Mesendoderm (in vitro differentiated cells): ENCODE results near the gene TMEM94.

Experiments used
- DNase-seq: peaks from one replicate; pipeline ENCODE4 v3.0.0; 2013
- H2AK5ac ChIP-seq: 2 replicates; pipeline ENCODE4 v1.6.1; 2013; ENCODE audit warnings: low read length, inconsistent platforms
- H2BK120ac ChIP-seq: 2 replicates; pipeline ENCODE4 v1.6.1; 2013; ENCODE audit warnings: low read depth, mild to moderate bottlenecking, low read length, moderate library complexity, mixed read lengths
- H2BK15ac ChIP-seq: replicated peaks from 2 replicates; pipeline ENCODE4 v1.6.1; 2013; ENCODE audit warnings: low read depth, mild to moderate bottlenecking, moderate library complexity
- H2BK5ac ChIP-seq: 2 replicates; pipeline ENCODE4 v1.6.1; 2013; ENCODE audit warnings: low read length, inconsistent platforms
- H3K18ac ChIP-seq: 2 replicates; pipeline ENCODE4 v1.6.1; 2013; ENCODE audit warnings: mild to moderate bottlenecking, low read length, mixed read lengths
- H3K23ac ChIP-seq: one replicate; pipeline ENCODE4 v1.6.1; 2013; ENCODE audit warnings: low read length
- H3K27ac ChIP-seq: 2 replicates; pipeline ENCODE4 v1.5.1; 2013; ENCODE audit warnings: low read depth, mild to moderate bottlenecking, inconsistent platforms, low read length, moderate library complexity
- H3K27me3 ChIP-seq: 2 replicates; pipeline ENCODE4 v1.6.1; 2013; ENCODE audit warnings: low read length, control low read depth, mild to moderate bottlenecking, inconsistent platforms; ENCODE audit not compliant: insufficient read depth, poor library complexity
- H3K36me3 ChIP-seq: 2 replicates; pipeline ENCODE4 v1.6.1; 2013; ENCODE audit warnings: low read length, inconsistent platforms; ENCODE audit not compliant: control insufficient read depth, insufficient read depth
- H3K4ac ChIP-seq: one replicate; pipeline ENCODE4 v1.6.1; 2013; ENCODE audit warnings: low read depth, mild to moderate bottlenecking, low read length, moderate library complexity
- H3K4me1 ChIP-seq: 2 replicates; pipeline ENCODE4 v1.6.1; 2013; ENCODE audit warnings: low read depth, low read length, inconsistent platforms; ENCODE audit not compliant: control insufficient read depth
- H3K4me2 ChIP-seq: 2 replicates; pipeline ENCODE4 v1.6.1; 2013; ENCODE audit warnings: low read length
- H3K4me3 ChIP-seq: 2 replicates; pipeline ENCODE4 v1.5.1; 2013; ENCODE audit warnings: mild to moderate bottlenecking, low read length
- H3K56ac ChIP-seq: one replicate; pipeline ENCODE4 v1.6.1; 2013; ENCODE audit warnings: low read length
- H3K79me1 ChIP-seq: 2 replicates; pipeline ENCODE4 v1.6.1; 2013; ENCODE audit warnings: low read length, inconsistent platforms
- H3K79me2 ChIP-seq: 2 replicates; pipeline ENCODE4 v1.6.1; 2013; ENCODE audit warnings: mild to moderate bottlenecking, low read length; ENCODE audit not compliant: control insufficient read depth, insufficient read depth
- H3K9ac ChIP-seq: 2 replicates; pipeline ENCODE4 v1.6.1; 2013; ENCODE audit warnings: low read length, inconsistent platforms
- H4K5ac ChIP-seq: one replicate; pipeline ENCODE4 v1.6.1; 2013; ENCODE audit warnings: low read length
- H4K8ac ChIP-seq: one replicate; pipeline ENCODE4 v1.6.1; 2013; ENCODE audit warnings: low read depth, mild to moderate bottlenecking, control low read depth, low read length, moderate library complexity
- WGBS: extraction: QIAGEN DNeasy Blood & Tissue Kit; methylation state at CpG from one replicate; pipeline ENCODE4 v1.1.7; 2013; ENCODE audit warnings: low lambda C conversion rate, missing lambda C conversion rate; ENCODE audit not compliant: insufficient coverage; ENCODE audit errors: extremely low coverage; 5-methylcytosine and 5-hydroxymethylcytosine counted together

Gene TMEM94

DNA sequence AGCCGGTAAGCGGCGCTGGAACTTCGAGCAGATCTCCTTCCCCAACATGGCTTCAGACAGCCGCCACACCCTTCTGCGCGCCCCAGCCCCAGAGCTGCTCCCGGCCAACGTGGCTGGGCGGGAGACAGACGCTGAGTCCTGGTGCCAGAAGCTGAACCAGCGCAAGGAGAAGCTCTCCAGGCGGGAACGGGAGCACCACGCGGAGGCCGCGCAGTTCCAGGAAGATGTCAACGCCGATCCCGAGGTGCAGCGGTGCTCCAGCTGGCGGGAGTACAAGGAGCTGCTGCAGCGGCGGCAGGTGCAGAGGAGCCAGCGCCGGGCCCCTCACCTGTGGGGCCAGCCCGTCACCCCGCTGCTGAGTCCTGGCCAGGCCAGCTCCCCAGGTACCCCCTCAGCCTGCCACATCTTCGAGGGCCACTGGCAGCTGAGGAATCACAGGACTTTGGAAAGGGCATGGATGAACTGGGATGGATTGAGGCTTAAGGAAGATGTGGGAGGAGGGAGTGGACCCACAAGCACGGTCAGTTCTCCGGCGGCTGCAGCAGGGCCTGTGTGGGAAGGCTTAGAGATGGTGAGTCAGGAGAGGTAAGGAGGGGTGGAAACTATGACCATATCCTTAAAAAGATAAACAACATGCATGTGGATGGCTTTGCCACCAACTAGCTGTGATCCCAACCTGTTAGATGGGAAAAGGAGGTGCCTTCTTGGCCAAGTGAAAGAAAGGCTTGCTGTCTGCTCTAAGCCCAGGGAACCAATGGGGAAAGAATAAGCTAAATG, 65.7 kb downstream of the TMEM94 start:
- Histone ChIP-seq H4K5ac (no peak overlapping the region), H3K4me2 (no peak overlapping the region), H2AK5ac (no peak overlapping the region), H3K9ac (no peak overlapping the region), H3K27ac (no peak overlapping the region), H3K79me1 (peaks cover 6% of the 10 kb centered on the region), H2BK5ac (no peak overlapping the region), H3K36me3 (peaks cover 3% of the 10 kb centered on the region), H2BK15ac (no peak overlapping the region), H2BK120ac (no peak overlapping the region), H3K18ac (no peak overlapping the region), H3K23ac (no peak overlapping the region), H3K79me2 (no peaks in the 10 kb centered on the region), H3K27me3 (no peaks in the 10 kb centered on the region), H4K8ac (no peak overlapping the region), H3K4me1 (no peaks in the 10 kb centered on the region), H3K56ac (no peak overlapping the region), H3K4ac (no peak overlapping the region), H3K4me3 (no peak overlapping the region)
- no CpG with 5 or more reads among the region's 33 CpGs for WGBS
- DNase-seq: no peak

DNA sequence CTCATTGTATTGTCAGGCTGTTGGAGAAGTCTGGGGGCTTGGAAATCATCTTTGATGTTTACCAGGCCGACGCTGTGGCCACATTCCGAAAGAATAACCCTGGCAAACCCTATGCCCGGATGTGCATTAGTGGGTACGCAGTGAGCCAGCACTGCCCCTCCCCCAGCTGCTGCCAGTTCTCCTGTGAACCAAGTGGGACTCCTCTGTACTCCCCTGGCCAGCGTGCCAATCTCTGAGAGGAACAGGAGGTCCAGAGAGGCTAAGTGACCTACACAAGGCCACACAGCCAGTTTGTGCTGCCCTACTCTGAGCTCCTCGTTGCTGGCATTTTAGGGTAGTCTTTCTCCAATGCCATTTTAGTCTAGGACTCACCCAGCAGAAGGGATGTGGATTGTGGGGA, 67.2 kb downstream of the TMEM94 start:
- no peak overlapping the region for H3K18ac ChIP-seq
- H3K79me1 ChIP-seq: no peaks in the 10 kb centered on the region
- no peak overlapping the region for H3K27ac ChIP-seq
- H3K4ac ChIP-seq: no peak overlapping the region
- no CpG with 5 or more reads among the region's 7 CpGs for WGBS
- no peak overlapping the region for H3K4me2 ChIP-seq
- no peak overlapping the region for H3K9ac ChIP-seq
- no peak overlapping the region for H3K23ac ChIP-seq
- no peak overlapping the region for H4K8ac ChIP-seq
- DNase-seq: no peak
- no peak overlapping the region for H2BK5ac ChIP-seq
- no peak overlapping the region for H3K4me3 ChIP-seq
- H2BK15ac ChIP-seq: no peak overlapping the region
- H2BK120ac ChIP-seq: no peak overlapping the region
- H3K56ac ChIP-seq: no peak overlapping the region
- H4K5ac ChIP-seq: no peak overlapping the region
- no peak overlapping the region for H2AK5ac ChIP-seq
- H3K79me2 ChIP-seq: no peaks in the 10 kb centered on the region
- no peaks in the 10 kb centered on the region for H3K4me1 ChIP-seq
- H3K36me3 ChIP-seq: peaks cover 3% of the 10 kb centered on the region
- H3K27me3 ChIP-seq: no peaks in the 10 kb centered on the region

DNA sequence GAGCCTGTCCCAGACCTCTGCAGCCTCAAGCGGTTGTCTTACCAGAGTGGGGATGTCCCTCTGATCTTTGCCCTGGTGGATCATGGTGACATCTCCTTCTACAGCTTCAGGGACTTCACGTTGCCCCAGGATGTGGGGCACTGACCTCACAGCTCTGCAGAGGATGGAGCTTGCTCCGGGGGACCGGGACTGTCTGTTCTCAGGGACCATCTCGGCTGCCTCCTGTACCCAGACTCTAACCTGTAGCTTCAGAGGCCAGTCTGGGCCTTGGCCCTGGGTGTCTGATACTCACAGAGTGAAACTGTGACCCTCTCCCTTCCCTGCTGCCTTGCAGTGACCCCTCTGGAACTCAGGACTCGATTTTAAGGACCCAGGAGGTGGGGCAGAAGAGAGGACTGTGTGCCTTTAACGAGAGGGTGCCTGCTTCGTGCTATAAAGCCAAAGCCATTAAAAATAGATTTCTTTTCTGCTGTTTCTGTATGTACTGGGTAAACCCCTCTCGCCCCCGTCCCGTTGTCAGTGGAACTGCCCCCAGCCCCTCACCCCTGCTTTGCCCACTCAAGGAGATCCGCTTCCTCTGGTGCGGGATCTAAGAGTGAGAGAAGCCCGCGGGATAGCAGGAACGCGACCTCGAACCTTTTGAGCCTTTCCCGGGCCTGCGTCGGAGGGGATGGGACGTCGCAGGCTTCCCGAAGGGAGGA, 68.0 kb downstream of the TMEM94 start:
- peak overlapping the region; percentile 77 for H3K9ac ChIP-seq
- WGBS: no CpG with 5 or more reads among the region's 24 CpGs
- no peaks in the 10 kb centered on the region for H3K79me1 ChIP-seq
- no peak overlapping the region for H2BK15ac ChIP-seq
- H3K4ac ChIP-seq: no peak overlapping the region
- H3K27me3 ChIP-seq: no peaks in the 10 kb centered on the region
- H2AK5ac ChIP-seq: no peak overlapping the region
- peaks cover 3% of the 10 kb centered on the region for H3K36me3 ChIP-seq
- H3K23ac ChIP-seq: no peak overlapping the region
- peak overlapping the region; percentile 84 for H3K4me2 ChIP-seq
- no peak overlapping the region for H2BK120ac ChIP-seq
- H3K18ac ChIP-seq: peak overlapping the region; percentile 26
- H3K27ac ChIP-seq: no peak overlapping the region
- peak overlapping the region; percentile 87 for H3K56ac ChIP-seq
- H4K8ac ChIP-seq: no peak overlapping the region
- H3K79me2 ChIP-seq: no peaks in the 10 kb centered on the region
- H3K4me3 ChIP-seq: peak overlapping the region; percentile 22
- H4K5ac ChIP-seq: no peak overlapping the region
- no peak overlapping the region for H2BK5ac ChIP-seq
- H3K4me1 ChIP-seq: no peaks in the 10 kb centered on the region
- DNase-seq: no peak

DNA sequence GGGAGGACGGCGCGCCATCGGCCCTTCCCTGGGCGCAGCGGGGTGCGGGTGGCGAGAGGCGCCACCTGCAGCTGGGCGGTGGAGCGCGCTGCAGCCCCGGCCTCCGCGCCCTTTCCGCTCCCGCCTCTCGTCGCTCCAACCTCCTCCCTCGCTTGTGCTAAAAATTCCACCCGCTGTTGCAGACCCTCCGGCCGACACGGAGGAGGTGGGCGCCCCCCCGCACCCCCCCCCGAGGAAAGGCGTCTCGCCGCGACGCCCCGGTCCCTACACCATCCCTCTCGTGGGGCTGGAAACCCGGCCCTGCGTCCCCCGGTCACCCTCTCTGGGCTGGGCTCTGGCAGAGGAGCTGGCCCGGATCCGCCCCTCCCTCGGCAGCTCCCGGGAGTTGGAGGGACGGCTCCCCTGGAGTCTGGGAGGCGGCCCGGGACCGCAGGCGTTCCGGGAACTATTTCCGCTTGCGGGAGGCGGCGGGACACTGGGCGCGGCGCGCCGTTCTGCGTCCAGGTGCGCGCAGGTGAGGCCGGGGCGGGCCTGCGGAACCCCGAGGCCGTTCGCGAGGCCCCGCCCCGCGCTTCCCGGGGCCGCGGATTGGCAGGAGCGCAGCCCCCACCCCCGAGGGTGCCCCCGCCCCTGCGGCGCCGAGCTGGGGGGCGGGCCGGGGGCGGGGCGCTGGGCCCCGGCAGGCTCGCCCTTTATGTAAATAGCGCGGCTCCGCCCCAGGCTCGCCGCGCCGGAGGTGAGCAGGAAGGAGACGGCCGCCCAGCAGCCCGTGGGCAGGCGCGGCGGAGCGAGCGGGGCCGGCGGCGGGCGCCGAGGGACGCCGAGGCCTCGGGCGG, 68.8 kb downstream of the TMEM94 start, which contains the start of gene LLGL2:
TSS of gene LLGL2 (plus strand) at position 728 of the 836 bp plus-strand sequence. CDS start 17,730 bp downstream, outside the sequence.
- Histone ChIP-seq H2BK15ac (no peak within 1 kb of the TSS), H3K27ac (peak within 1 kb of the TSS; percentile 60), H3K23ac (peak within 1 kb of the TSS; percentile 29), H3K4ac (peak within 1 kb of the TSS; percentile 86), H3K4me3 (peak within 1 kb of the TSS; percentile 50), H3K4me1 (no peaks in the 10 kb centered on the region), H3K9ac (peak within 1 kb of the TSS; percentile 77), H2AK5ac (no peak within 1 kb of the TSS), H3K18ac (peak within 1 kb of the TSS; percentile 72), H3K4me2 (peak within 1 kb of the TSS; percentile 84), H4K8ac (no peak within 1 kb of the TSS), H3K79me2 (no peaks in the 10 kb centered on the region), H2BK120ac (no peak within 1 kb of the TSS), H4K5ac (no peak within 1 kb of the TSS), H3K79me1 (peaks cover 2% of the 10 kb centered on the region), H3K36me3 (peaks cover 3% of the 10 kb centered on the region), H2BK5ac (no peak within 1 kb of the TSS), H3K27me3 (no peaks in the 10 kb centered on the region), H3K56ac (peak within 1 kb of the TSS; percentile 87)
- peak; percentile 94 for DNase-seq
- no CpG with 5 or more reads among the region's 108 CpGs for WGBS

DNA sequence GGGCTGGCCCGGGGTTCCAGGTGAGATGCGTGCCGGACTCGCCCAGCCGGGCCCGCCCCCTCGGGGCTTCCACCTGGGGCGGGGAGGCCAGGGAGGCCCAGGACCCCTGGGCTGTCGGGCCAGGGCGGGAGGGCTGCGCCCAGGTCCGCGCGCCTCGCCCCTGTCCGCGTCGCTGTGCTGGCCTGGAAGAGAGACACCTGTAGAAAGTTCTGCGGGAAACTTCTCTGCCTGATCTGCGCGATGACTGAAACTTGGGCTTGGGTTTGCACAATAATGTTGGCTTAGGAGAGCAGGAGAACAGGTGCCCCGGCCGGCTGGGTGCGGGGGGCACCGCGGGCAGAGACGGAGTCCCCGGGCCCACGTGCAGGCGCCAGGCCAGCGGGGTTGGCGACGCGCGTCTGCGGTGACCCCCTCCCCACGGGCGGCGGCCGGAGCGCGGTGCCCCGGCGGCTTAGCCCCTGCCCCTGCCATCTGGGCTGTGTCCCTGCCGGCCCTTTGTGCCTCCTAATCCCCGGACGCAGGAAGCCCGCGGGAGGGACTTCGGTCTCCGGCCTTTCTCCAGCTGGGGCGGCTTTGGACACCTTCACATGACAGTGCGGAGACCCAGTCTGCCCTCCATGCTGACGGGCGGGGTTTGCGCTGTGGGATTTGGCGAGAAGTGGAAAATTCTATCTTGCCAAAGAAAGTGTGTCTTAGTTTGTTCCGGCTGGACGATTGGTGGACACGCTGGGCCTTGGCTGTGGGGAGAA, 69.5 kb downstream of the TMEM94 start:
- Histone ChIP-seq H2BK120ac (no peak overlapping the region), H3K4me1 (no peaks in the 10 kb centered on the region), H3K56ac (peak overlapping the region; percentile 75), H4K8ac (no peak overlapping the region), H4K5ac (no peak overlapping the region), H3K27ac (peak overlapping the region; percentile 36), H3K23ac (peak overlapping the region; percentile 29), H3K4ac (peak overlapping the region; percentile 56), H3K79me1 (peaks cover 2% of the 10 kb centered on the region), H2BK15ac (no peak overlapping the region), H3K4me3 (peak overlapping the region; percentile 50), H3K18ac (peak overlapping the region; percentile 72), H3K4me2 (peak overlapping the region; percentile 75), H2AK5ac (no peak overlapping the region), H3K36me3 (peaks cover 3% of the 10 kb centered on the region), H3K79me2 (no peaks in the 10 kb centered on the region), H3K27me3 (no peaks in the 10 kb centered on the region), H3K9ac (peak overlapping the region; percentile 66), H2BK5ac (no peak overlapping the region)
- peak; percentile 40 for DNase-seq
- no CpG with 5 or more reads among the region's 60 CpGs for WGBS
